GM18520 (cell line): Measurements from ENCODE around the gene ADAMTS18.

Experiments used
- ATAC-seq: cut with Tn5 transposase; IDR thresholded peaks from one replicate; pipeline ENCODE4 v1.9.1; 2021; ENCODE audit not compliant: unreplicated experiment

ADAMTS18 gene

DNA sequence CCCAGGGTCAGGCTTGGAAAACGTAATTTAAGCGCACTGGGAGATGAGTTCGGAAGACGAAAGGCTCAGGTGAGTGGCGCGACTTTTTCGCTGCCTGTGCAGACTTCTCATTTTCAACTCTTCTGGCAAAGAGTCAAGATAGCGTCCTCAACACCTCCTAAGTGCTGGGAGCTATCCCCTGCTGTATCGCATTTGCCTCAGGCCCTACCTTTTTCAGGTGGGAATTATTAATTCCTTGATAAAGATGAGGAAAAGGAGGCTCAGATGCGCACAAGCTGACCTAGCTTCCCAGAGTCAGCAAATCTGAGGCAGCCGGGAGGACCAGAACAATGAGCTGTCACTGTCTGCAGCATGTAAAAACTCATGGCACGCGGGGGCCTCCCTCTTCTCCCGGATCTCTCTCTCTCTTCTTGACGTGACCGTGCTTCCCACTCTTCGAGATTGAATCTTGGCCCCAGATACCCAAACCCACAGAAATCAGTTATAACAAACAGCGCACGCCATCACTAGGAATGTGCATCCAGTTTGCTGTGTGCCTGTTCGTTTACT lies 512 bp upstream of the ADAMTS18 start:
- no peak for ATAC-seq

DNA sequence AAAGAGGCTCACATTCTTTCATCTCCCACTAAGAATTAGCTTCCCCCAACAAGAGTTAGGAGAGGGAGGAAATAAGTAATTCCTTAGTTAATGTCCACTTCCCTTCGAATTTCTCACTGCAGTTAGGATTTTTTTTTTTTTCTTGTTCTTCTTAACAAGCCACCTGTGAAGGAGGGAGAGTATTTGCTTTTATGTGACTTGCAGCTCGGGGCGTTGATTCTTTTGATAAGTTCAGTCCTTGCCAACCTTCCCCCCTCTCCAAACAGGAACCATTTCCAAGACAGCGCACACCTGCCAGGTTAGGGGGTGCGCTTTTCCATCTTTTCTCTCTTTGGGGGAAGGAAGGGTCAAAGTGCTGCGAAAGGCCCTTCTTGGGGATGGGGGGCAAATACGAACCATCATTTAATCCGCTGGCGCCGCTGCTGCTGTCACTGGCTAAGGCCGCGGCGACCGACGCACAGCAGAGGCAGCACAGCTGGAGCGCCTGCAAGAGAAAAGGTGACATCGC lies 758 bp downstream of the ADAMTS18 start:
- no peak for ATAC-seq

DNA sequence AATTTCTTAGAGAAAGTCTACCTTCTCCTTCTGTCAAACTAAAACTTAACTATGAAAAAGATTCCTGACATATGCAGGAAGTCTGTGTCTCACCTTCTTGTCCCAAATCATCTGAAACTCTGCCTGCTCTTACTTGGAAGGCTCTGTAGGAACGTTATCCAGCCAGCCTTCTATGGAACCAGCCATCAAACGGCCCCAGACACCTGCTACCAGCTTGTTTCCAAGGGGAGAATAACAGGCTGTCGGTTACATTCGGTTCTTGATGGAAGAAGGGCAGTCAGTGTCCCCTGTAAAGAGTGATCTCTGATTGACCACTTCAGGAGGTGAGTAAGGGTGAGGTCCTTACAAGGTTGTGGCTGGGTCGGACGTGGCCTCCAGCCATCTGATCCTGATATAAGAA lies 1.7 kb downstream of the ADAMTS18 start:
- no peak for ATAC-seq

DNA sequence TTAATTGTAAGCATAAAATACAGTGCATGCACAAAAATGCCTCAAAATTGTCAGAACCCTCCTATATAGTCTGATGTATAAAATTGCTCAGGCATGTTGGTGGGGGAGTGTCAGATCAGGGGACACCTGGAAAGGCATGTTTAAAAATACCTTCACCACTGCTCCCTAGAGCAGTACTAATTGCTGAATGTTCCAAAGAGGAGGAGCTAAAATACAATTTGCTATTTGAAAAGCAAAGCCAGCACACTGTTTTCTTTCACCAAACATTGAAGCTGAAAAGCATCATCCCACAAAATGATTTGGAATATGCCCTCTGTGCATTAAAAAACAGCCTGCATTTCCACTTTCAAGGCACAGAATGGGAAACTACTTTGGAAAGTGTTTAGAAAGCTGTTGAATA lies 2.6 kb downstream of the ADAMTS18 start:
- no peak for ATAC-seq

DNA sequence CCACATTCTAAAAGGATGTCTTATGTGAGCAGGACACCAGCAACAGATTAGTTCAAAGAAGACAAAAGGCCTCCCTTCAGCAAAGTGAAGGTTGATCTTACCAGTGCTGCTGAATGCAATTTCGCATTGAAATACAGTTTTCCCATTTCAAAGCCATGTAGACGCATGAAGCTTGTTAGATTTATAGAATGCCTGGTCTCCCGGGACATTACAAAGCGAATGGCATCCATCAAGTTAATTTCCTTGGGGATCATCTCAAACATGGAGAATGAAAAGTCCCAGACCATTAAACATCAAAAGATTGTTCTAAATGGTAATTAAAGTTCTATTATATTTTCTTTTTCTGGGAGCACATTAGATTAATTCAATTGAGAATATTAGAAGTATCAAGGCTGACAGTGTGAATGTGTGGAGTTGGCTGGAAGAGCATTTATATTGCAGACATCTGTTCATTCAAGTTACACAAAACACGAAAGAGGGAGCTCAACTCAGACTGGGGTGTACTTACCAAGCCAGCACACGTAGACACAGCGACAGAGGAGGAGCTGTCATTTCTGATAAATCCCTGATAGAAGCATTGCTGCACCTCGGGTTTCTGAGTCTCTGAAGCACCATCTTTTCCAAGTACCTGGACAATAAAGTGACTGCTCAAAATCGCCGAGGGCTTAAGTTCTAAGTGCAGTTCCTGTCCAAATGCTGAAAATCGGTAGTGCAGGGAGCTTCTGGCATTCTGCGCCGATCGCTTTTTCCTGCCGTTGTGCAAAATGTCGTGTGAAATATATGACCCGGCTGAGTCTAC lies 3.8 kb downstream of the ADAMTS18 start:
- no peak for ATAC-seq

DNA sequence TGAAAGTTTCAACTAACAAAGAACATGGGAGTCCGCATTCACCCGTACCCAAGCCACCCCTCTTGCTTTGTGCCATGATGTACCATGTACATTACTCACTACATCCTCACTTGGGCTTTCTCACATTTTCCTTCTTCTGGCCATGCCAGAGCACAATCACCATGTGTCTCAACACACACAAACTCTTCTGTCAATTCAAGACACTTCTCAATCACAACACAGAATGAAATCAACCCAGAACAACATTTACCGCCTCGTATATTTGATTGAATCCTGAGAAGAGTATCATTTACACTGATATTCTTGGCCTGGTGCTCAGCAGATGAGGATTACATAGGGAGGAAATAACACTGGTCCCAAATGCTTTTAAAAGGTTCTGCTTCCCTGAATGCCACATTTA lies 4.5 kb downstream of the ADAMTS18 start:
- ATAC-seq: no peak

DNA sequence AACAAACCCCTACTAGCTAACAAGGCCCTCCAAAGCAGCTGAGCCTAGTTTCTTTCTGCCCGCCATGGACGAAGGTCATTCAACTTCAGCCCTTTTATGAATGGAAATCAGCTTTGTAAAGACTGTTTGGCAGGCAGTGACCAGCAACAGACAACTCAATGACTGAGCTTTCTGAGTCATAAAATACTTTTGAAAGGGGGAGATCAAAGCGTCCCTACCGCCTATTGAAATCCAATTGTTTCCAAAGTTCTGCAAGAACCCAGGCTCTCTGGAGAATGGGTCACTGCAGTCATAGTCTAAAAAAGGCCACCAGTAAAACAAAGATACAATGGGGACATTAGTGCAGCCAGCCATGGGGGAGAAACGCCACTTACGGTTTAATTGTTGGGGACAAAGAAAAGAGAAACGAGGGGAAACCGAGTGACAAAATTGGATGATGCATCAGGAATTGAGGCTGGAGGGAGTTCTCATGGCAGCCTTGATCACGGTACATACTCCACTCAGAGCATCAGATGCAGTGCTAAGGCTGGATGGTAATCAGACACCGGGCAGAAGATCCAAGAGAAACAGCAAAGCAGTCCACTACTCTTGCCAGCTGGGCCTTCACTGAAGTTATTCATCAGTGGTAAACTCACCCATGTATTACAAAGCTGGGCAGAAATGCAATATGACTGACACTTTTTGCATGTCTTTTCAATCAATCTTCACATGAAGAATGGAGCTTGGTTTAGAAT lies 9.8 kb downstream of the ADAMTS18 start:
- ATAC-seq: no peak

DNA sequence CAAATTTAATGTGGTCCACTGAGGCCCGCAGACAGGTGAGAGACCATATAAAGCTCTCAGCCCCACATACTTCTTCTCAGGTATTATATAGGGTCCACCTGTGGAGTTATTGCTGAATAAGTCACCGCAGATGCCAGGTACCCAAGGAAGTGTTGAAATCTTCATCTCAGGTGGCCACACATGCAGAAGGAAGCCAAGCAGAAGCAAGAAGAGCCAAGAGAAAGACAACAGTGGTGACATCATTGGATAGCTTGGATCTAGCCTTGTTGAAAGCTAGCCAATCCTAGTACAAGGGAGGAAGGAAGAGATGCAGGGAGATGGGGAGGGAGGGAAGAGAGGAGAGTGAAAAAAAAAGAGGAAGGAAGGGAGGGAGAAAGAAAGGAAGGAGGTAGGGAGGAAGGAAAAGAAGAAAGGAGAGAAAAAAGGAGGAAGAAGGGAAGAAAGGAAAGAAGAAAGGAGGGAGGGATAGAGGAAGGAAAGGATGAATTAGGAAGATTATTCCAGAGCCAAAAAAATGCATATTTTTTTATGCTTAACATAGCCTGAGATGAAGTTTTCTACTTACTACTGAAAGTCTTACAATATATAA lies 12.5 kb downstream of the ADAMTS18 start:
- ATAC-seq: no peak

DNA sequence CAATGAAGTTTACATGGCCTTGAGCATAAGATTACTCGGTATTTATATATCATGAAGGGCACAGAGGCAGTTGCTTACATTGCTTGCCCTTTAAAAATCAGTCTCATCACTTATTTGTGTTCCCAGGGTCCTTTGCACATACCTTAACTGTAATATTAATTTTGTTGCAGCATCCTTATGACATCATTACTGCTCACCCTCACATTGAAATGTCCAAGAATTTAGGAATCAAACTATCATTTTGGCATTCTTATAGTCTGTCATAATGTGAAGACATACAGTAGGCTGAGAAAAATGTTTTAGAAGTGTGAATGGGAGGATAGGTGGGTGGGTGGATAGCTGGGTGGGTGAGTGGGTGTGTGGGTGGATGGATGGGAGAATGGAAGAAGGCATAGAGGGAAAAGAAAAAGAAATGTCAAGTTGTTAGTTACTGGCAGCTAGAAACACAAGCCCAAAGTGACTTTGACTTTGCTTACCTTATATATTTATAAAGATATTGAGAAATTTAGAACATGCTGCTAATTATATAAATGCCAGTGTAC lies 17.8 kb downstream of the ADAMTS18 start:
- no peak for ATAC-seq

DNA sequence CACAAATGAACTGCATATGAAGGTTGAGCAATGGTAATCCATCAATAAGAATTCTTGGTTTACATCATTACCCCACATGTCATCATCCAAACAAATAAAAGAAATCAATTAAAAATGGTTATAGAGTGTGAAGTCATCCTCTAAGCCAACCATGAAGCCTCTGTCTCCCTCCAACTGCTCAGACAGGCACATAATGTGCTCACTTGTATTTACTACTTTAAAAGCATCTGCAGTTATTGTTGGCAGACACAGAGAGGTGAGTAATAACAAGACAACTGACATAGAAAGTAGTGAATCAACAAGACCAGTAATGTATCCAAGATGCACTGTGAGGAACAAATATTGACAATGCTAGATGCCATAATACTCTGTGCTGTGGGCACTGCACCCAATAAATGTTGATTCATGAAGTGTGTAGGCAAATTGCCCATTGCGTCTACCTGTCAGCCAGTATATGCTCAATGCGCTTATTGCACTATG lies 20.0 kb downstream of the ADAMTS18 start:
- no peak for ATAC-seq

DNA sequence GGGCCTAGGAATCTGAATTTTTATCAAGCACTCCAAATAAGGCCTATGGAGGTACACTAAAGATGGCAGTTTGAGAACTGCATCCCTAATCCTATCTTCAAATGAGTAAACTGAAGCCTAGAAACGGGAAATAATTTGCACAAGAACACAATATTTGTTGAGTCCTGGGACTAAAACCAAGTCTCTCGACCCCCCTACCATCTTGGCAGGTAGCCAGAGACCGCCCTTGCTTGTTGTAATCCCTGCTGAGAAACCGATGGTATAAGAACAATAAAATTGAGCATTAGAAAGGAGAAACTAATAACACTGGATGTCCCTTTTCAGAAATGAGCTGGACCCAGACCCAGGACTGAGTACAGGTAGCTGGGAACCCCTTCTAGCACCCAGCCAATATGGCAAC lies 24.4 kb downstream of the ADAMTS18 start:
- ATAC-seq: no peak

DNA sequence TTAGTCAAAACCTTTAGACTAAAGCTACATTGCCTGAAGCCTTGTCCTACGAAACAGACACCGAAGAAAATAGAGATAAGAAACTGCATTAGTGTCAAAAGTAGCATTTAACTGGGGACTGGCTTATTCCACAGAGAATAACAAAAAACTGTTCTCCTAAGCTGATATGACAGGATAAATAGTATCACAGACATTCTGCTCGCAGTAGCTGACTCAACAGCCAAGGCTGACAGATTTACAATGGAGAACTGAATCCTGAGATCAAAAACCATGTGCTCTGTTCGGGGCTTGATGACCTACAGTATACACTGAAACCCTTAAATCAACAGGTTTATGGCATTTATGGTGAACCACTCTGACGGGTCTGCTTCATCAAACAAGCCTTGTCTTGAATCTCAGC lies 25.5 kb downstream of the ADAMTS18 start:
- ATAC-seq: no peak

DNA sequence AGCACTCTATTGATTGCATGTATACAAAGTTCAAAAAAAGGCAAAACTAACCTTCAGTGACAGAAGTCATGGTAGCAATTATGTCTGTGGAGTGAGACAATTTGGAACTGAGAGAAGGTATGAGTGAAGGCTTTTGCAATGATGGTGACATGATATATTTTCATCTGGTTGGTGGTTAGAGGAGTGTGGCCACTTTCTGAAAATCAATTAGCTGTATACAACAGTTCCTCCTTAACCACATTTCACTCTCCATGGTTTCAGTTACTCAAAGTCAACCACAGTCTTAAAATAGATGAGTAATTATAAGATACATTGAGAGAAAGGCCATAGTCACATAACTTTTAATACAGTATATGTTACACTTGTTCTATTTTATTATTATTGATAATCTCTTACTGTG lies 26.2 kb downstream of the ADAMTS18 start:
- no peak for ATAC-seq

DNA sequence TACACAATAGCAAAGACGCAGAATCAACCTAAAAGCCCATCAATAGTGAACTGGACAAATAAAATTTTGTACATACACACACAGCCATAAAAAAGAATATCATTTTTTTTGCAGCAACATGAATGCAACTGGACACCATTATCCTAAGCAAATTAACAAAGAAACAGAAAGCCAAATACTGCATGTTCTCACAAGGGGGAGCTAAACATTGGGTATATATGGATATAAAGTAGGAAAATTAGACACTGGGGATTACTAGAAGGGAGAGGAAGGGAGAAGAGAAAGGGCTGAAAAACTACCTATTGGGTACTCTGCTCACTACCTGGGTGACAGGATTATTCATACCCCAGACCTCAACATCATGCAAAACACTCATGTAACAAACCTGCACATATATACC lies 28.2 kb downstream of the ADAMTS18 start:
- ATAC-seq: no peak

DNA sequence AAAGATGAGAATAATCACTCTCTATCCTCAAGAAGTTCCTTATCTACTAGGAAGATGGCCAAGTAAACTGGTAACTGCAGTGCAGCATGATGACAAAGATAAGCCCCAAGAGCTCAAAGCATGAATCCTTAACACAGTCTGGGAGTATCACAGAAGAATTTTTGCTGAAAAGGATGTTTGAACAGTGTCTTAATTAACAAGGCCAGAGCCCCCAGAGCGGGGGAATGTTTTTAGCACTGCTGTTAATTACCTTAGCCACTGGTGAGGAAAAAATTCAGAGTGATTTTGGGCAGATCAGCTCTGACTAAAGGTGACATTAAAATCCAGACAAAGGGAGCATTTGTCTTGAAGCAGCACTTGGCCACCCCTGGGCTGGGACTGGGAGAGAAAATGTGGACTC lies 30.1 kb downstream of the ADAMTS18 start:
- ATAC-seq: no peak

DNA sequence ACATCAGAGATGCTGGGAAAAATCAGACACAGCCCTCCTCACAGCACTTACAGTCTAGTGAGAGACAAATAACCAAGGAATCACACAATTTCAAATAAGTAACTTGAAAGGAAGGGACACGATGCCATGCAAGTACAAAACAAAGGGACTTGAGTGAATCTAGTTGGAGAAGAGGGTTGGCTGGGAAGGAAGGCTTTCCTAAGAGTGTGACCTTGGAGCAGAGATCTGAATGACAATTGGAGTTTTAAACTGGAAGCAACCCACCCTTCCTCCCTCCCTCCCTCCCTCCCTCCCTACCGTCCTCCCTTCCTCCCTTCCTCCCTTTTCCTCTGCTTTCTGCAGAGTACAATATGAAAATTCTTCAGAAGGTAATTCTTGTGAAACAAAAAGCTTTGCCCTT lies 31.1 kb downstream of the ADAMTS18 start:
- ATAC-seq: no peak

DNA sequence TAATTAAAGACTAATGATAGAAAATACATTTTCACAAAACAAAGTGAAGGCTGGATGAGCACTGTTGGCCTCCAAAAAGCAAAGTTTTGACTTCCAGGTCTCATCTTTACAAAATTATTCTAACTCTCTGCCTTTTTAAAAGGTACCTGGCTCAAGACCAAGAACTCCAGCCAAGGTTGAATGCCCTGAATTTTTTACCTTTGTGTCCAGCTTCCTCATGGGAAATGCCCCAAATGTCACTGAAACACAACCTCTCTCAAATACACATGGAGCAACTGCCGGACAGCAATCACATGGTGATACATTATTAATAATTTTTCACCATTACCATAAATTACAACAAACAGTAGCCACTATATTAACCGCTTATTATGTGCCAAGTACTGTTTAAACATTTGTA lies 32.2 kb downstream of the ADAMTS18 start:
- no peak for ATAC-seq

DNA sequence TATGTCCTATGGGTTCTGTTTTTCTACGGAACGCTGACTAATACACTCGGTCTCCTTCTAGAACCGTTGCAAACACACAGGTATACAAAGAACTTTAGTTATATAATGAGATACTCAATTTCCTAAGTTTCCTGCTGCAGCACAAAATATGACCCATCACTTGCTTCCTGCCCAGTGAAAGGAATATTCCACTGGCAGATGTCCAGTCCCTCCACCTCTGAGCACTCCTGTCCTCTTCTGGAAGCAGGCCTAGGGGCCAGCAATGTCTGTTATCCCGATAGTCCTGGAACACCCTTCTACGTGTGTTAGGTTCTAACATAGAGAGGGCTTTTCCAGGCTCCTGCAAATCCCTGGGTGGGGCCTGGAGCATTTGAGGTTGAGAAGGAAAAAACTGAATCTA lies 32.7 kb downstream of the ADAMTS18 start:
- ATAC-seq: no peak

DNA sequence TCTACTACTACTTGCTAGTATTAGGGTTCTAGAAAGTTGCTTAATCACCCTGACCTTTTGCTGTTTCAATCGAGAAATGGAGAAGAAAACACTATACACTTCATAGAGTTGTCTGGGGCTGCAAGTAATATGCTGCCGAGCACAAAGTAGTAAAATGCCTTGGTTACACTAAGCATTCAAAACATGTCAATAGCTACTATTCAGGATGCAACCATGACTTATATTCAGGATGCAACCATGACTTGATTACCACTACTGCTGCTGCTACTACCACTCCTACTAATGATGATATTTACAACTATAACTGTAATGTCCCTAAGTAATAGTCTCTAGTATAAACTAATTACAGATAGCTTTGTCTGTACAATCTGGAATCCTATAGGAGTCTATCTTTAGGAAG lies 35.3 kb downstream of the ADAMTS18 start:
- no peak for ATAC-seq

DNA sequence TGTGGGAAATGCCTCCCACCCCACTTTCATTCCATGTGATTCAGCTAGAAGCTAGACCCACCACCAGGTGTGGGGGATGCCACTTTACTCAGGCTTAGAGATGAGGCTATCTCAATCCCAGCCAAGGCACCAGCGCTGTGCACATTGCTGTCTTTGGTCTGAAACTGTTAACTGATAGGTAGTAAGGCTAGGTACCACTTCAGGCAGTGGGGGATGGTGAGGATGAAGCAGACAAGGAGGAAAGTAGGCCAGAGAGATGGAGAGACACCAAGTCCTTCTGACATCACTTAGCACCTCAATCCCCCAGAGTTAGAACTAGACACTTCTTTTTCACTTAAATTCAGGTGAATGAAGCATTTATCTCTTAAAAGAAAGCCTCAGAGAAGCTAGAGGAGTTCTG lies 35.8 kb downstream of the ADAMTS18 start:
- ATAC-seq: no peak

DNA sequence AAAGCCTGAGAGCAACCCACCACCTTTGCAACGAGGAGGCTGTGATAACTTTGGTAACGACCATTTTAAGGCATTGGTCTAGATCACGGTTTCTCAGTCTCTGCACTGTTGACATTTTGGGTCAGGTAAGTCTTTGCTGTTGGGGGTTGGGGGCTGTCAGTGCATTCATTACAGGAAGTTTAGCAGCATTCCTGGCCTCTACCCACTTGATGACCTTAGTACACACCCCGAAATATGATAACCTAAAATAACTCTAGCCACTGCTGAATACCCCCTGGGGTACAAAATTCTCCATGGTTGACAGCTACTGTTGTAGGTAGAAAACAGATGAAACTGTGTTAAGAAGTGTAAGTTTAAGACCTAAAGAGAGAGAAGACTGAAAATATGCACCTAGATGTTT lies 36.3 kb downstream of the ADAMTS18 start:
- ATAC-seq: no peak
